DMS114 treated with DMSO at 0.1 percent for 48 hours (cell line): Measurements from ENCODE around the gene ANKLE1.
"Not testable (repeated sequence)": the region's sequence is repeated elsewhere in the genome, so short reads cannot be mapped to it uniquely, and the experiment has no call there.

Source experiments
- DNase-seq: peaks from one replicate; lab custom pipeline; 2025; ENCODE audit not compliant: unreplicated experiment; lab: John Stamatoyannopoulos, UW

The ANKLE1 gene

GRCh38 chr19:17248011-17248776 is 33.5 kb upstream of the ANKLE1 start:
- DNase-seq = no peak

DNA sequence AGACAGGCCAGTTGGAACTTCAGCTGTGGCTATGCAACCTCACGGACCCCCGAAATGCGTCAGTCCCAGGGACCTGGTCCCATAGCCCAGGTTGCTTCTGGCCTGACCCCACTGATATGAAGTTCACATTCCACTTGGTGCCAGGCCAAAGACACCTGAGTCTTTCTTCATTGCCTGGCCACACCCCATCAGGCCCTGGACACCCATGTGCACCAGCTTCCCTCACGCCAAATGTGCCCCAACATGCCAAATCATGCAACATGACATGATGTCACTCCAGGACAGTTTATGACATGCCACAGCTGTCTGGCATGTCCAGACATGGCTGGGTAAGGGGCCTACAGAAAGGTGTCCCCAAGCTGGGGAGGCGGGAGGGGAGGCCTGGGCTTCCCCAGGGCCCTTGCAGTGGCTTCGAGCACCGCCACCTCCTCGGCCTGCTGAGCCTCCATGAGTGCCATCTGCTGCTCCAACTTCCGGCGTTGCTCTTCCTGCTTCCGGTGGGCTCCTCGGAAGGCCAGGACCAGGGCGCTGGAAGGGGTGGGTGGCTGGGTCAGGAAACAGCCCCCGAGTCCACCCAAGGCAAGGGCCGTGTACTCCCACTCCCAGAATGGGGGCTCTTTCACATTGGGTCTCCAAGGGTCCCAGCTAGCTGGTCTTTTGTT is 31.7 kb upstream of the ANKLE1 start:
- no peak for DNase-seq

GRCh38 chr19:17254636-17255035 is 27.1 kb upstream of the ANKLE1 start:
- DNase-seq = no peak

- DNase-seq = no peak
Observed at GRCh38 chr19:17255150-17255621, 26.5 kb upstream of the ANKLE1 start.

DNA sequence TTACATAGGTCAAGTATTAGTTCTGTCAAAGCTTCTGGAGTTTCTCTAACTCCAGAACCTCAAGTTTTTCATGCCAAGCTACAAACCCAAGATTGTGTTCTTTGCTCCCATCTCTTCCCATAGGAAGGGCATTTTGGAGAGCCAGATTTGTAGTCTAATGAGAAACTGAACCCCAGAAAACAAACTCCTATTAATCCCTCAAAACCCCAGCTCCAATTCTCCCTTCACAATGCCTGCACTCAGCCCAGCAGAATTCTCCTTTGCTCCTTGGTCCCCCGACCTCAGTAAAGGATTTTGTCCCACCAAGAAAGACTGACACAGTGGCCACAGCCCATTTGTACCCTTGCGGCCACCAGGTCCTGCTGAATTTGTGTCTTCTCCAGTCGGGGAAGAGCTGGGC is 25.6 kb upstream of the ANKLE1 start:
- DNase-seq = no peak

DNA sequence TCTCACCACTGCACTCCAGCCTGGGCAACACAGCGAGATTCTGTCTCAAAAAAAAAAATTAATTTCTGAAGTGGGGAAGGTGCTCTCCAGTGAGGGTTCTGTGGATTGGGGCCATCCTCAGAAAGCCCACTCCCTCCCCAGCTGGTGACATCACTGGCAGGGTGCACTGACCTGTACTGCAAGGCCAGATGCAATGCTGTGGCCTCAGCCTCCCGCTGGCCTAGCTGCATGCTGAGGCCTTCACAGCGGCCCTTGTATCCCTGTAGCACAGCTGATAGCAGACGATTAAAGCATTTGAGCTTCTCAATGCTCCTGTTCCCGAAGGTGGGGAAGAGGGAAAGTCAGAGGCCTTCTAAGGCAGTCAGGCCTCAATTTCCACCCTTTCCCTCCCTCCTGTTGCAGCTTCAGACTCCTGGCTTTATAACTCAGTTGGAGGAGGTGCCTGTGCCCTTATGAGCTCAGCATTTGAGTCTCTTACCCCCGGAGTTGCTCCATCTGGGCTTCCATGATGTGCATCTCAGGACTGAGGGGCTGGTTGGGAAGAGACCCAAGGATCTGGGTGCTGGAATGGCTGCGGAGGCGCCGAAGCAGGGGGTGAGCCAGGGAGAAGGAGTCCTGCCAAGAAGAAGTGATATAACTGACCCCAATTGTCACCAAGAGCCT is 22.5 kb upstream of the ANKLE1 start:
- no peak for DNase-seq

- no peak for DNase-seq
Observed at GRCh38 chr19:17259934-17260333, 21.8 kb upstream of the ANKLE1 start.

- no peak for DNase-seq
Observed at GRCh38 chr19:17260842-17261325, 20.8 kb upstream of the ANKLE1 start.

DNA sequence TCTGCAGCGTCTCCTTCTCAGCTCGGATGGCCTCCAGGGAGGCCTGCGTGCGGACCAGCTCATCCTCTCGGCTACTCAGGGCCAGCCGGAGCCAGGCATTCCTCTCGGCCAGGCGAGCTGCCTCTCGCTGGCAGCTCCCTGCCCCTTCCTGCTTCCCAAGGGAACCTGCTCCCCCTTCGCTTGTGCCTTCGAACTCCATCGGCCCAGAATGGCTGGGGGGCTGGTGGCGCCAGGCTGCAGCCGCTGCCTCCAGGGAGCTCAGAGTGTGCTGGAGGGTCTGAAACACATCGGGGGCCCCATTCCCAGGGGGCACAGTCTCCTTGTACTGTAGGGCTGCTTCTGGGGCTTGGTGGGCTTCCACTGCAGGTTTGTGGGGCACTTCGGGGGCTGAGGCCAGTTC is 19.1 kb upstream of the ANKLE1 start:
- no peak for DNase-seq

DNA sequence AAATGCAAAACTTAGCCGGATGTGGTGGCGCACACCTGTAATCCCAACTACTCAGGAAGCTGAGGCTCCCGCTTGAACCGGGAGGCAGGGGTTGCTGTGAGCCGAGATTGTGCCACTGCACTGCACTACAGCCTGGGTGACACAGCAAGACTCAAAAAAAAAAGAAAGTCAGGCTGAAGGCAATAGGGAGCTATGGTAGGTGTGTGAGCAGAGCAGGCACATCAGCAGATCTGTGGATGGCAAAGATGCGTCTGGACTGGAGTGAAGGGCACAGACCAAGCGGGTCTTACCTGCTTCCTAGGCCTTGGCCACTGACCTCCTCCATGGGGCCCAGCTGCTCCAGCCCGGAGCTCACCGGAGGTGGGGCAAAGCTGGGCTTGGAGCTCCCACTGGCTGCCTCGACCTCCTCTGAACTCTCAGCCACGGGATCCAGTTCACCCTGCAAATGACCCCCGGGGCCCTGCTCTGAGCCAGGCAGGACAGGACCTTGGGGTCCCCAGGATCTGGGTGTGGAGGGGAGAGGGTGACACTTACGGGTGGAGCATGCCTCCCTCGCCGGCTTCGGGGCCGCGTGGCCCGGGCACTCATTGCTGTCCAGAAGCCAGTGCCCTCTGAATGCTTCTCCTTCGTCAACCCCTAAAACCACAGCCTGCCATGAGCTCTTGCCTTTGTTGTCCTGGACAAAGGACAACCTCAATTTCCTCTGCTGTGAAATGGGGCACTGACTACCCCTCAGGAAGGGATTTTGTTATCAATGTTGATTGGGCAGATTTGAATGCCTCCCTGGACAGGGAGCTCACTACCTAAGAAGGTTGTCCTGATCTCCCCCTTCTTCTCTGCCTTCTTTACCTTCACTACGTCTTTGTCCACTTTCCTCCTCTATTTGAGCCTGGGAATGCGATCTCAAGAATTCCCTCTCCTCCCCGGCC is 17.7 kb upstream of the ANKLE1 start:
- no peak for DNase-seq

GRCh38 chr19:17264641-17264979 is 17.1 kb upstream of the ANKLE1 start, which contains the start of gene USHBP1:
TSS of gene USHBP1 (minus strand) at chr19:17264745. CDS start at chr19:17264299, 446 bp downstream.
- DNase-seq = no peak

- DNase-seq = no peak
Observed at GRCh38 chr19:17266026-17266425, 15.7 kb upstream of the ANKLE1 start.

GRCh38 chr19:17266589-17266974 is 15.1 kb upstream of the ANKLE1 start:
- no peak for DNase-seq

GRCh38 chr19:17266975-17267788 is 14.5 kb upstream of the ANKLE1 start, which contains the start of gene BABAM1:
TSS of gene BABAM1 (plus strand) at chr19:17267443. CDS start at chr19:17268807, 1,364 bp downstream.
- DNase-seq = peak; percentile 100

DNA sequence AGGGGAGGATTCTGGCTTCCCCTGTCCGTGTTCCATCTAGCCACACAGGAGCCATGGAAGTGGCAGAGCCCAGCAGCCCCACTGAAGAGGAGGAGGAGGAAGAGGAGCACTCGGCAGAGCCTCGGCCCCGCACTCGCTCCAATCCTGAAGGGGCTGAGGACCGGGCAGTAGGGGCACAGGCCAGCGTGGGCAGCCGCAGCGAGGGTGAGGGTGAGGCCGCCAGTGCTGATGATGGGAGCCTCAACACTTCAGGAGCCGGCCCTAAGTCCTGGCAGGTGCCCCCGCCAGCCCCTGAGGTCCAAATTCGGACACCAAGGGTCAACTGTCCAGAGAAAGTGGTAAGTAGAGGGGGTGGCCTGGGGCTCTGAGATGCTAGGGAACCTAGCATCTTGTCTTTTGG is 12.9 kb upstream of the ANKLE1 start:
- DNase-seq = no peak

DNA sequence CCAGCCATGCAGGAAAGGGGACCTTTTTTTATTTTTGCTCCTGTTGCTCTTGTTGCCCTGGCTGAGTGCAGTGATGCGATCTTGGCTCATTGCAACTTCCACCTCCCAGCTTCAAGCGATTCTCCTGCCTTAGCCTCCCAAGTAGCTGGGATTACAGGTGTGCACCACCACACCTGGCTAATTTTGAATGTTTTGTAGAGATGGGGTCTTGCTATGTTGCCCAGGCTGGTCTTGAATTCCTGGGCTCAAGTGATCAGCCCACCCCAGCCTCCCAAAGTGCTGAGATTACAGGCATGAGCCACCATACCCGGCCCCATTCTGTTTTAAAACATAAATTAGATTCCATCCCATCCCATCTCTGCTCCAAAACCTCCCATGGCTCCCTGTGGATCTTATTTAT is 6.8 kb upstream of the ANKLE1 start:
- DNase-seq = not testable (repeated sequence)

DNA sequence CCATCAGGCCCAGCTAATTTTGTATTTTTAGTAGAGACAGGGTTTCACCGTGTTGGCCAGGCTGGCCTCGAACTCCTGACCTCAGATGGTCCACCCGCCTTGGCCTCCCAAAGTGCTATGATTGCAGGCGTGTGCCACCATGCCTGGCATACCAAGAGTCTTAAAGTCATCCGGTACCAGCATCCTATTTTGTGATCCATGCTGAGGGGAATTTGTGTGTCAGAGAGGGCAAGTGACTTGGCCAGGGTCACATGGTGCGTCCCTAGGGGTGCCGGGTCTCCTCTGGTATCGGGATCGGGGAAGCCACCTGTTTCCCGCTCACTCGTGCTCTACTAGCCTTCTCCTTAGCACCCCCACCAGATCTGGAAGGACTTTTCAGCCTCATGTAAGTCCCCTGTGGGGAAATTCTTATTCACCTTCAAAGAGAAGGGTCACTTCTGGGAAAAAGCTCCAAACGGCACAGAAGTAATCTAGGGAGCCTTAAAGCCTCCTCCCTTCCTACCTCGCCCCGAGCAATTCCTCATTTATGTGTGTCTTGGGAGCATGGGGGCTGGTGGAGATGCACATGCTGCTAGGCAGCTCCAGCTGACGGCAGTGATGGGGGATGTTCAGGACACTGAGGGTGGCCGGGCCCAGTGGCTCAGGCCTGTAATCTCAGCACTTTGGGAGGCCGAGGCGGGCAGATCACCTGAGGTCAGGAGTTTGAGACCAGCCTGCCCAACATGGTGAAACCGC is 6.1 kb upstream of the ANKLE1 start:
- no peak for DNase-seq

GRCh38 chr19:17279436-17279835 is 2.3 kb upstream of the ANKLE1 start:
- DNase-seq = no peak

DNA sequence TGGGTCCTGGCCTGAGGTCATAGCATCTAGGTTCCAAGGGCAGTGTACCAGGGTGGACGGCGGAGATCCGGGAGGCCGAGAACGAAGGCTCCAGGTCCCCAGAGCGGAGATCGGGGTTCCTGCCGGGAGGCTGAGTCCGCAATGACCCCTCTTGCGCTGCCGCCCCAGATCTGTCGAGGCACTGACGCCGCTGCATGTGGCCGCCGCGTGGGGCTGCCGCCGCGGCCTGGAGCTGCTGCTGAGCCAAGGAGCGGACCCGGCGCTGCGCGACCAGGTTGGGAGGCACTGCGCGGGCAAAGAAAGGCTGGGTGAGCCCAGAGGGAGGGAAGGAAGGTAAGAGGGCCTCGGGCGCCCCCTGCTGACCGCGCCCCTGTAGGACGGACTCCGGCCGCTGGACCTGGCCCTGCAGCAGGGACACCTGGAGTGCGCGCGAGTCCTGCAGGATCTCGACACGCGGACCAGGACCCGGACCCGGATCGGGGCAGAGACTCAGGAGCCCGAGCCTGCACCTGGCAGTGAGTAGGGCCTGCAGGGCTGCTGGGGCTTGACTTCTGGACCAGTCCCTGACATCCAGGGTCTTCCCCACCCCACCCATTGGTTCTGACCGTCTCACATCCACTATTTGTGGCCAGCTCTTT is 906 bp downstream of the ANKLE1 start:
- peak; percentile 70 for DNase-seq
